ENCODE results near the gene FEZ2. TPM values are rescaled to one million over a fixed set of nuclear protein-coding genes. Genes with fewer than 3 reads are reported as not detected.
A peak's percentile ranks its signal among the peaks of the same experiment; 100 is the strongest.

The FEZ2 gene
- total RNA-seq, 1 donor from 2014 or later = 39.3 TPM

- intact Hi-C loops (cut with DNase I) = no loop called here
- Histone ChIP-seq H3K4me1 (peaks cover 9% of the 10 kb centered on the region), H3K27ac (peak overlapping the region; percentile 17), H3K27me3 (no peaks in the 10 kb centered on the region), H3K9me3 (no peaks in the 10 kb centered on the region), H3K4me3 (no peak overlapping the region), H3K36me3 (peaks cover 0 to 5% of the 10 kb centered on the region in 2 donors)
- no peak for TF ChIP-seq POLR2A (IDR thresholded peaks at IDR 0.05)
- TF ChIP-seq POLR2AphosphoS5 (IDR thresholded peaks at IDR 0.05; ENCODE audit: insufficient read depth in 1 of 2, low read depth in 1 of 2) = no peak
- TF ChIP-seq CTCF (IDR thresholded peaks at IDR 0.05) = no peak
- DNase-seq (ENCODE audit: extremely low spot score in 2 of 2) = no peak
Observed at GRCh38 chr2:36562240-36562639, 35.7 kb downstream of the FEZ2 start.

GRCh38 chr2:36561237-36561944 is 36.6 kb downstream of the FEZ2 start:
- DNase-seq (ENCODE audit: extremely low spot score in 2 of 2) = no peak
- Histone ChIP-seq H3K36me3 (peaks cover 0 to 5% of the 10 kb centered on the region in 2 donors), H3K4me1 (peaks cover 9% of the 10 kb centered on the region), H3K27me3 (no peaks in the 10 kb centered on the region), H3K27ac (no peak overlapping the region), H3K4me3 (no peak overlapping the region), H3K9me3 (no peaks in the 10 kb centered on the region)
- intact Hi-C loops (cut with DNase I) = no loop called here
- no peak for TF ChIP-seq POLR2A (IDR thresholded peaks at IDR 0.05)
- peak in 1 of 2 donors; percentile 84 for TF ChIP-seq POLR2AphosphoS5 (IDR thresholded peaks at IDR 0.05; ENCODE audit: insufficient read depth in 1 of 2, low read depth in 1 of 2)

GRCh38 chr2:36560726-36561125 is 37.2 kb downstream of the FEZ2 start:
- no peak overlapping the region for H3K27ac ChIP-seq

DNA sequence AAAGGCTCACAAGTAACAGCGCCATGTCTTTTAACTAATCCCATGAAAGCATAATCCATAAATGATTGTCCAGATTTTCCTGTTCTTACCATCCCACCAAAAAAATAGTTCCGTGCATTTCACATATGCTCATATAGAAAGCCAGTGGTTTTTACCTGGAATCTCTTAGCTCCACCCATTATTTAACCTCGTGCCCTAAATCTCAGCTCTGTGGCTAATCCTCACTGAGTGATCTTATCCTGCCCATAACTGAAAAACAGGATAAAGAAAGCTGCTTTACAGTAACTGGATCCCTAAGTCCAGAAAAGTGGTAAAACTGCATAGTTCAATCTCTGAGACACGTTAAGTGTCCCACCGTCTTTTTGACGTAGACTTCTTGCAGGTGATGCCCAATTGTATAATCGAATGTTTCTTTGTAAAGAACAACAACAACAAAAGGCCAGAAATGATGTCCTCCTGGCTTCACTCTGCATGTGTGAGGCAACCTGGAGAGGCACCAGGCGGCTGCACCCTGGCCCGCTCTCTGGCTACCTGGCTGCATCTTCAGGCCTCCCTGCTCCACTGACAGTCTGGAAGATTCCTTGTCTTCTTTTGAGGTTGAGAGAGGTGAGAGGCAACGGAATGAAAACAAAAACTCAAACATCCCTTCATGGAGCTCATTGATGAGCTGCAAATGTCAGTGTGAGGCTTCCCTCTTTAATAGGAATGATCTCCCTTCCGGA is 38.6 kb downstream of the FEZ2 start:
- Histone ChIP-seq H3K4me1 (peaks cover 9% of the 10 kb centered on the region), H3K4me3 (no peak overlapping the region), H3K27ac (no peak overlapping the region), H3K9me3 (no peaks in the 10 kb centered on the region), H3K36me3 (peaks cover 0 to 14% of the 10 kb centered on the region in 2 donors), H3K27me3 (no peaks in the 10 kb centered on the region)
- no peak for DNase-seq (ENCODE audit: extremely low spot score in 2 of 2)
- no peak for TF ChIP-seq POLR2AphosphoS5 (IDR thresholded peaks at IDR 0.05; ENCODE audit: insufficient read depth in 1 of 2, low read depth in 1 of 2)
- no peak for TF ChIP-seq POLR2A (IDR thresholded peaks at IDR 0.05)
- TF ChIP-seq CTCF (IDR thresholded peaks at IDR 0.05) = no peak
- intact Hi-C loops (cut with DNase I) = no loop called here

More at GRCh38 chr2:36560726-36561125, 37.2 kb downstream of the FEZ2 start:
- no peaks in the 10 kb centered on the region for H3K27me3 ChIP-seq
- H3K9me3 ChIP-seq = no peaks in the 10 kb centered on the region
- peaks cover 9% of the 10 kb centered on the region for H3K4me1 ChIP-seq
- H3K4me3 ChIP-seq = no peak overlapping the region
- no peak for TF ChIP-seq POLR2A (IDR thresholded peaks at IDR 0.05)
- no peak for TF ChIP-seq CTCF (IDR thresholded peaks at IDR 0.05)
- TF ChIP-seq POLR2AphosphoS5 (IDR thresholded peaks at IDR 0.05; ENCODE audit: insufficient read depth in 1 of 2, low read depth in 1 of 2) = no peak
- intact Hi-C loops (cut with DNase I) = no loop called here
- no peak for DNase-seq (ENCODE audit: extremely low spot score in 2 of 2)
- peaks cover 0 to 5% of the 10 kb centered on the region in 2 donors for H3K36me3 ChIP-seq

DNA sequence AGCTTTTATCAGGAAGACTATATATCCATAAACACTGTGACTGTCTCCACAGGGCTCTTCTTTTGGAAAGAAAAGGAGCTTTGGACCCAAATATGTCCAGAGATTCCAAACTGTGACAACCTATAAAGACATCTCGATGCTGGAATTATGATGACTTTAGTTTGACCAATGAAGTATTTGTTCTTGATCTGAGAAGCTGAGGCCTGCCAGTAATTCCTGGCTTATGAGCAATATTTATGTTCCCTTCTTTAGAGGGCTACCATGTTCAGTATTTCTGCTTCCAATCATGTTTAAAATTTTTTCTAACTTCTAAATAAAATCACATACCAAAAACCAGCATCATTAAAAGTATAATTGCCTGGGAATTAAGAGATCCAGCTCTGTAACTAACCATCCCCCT is 41.1 kb downstream of the FEZ2 start:
- H3K27me3 ChIP-seq = no peaks in the 10 kb centered on the region
- TF ChIP-seq POLR2AphosphoS5 (IDR thresholded peaks at IDR 0.05; ENCODE audit: insufficient read depth in 1 of 2, low read depth in 1 of 2) (no peak), POLR2A (IDR thresholded peaks at IDR 0.05) (no peak), CTCF (IDR thresholded peaks at IDR 0.05) (no peak)
- no peak for DNase-seq (ENCODE audit: extremely low spot score in 2 of 2)
- peaks cover 8% of the 10 kb centered on the region for H3K4me1 ChIP-seq
- no peak overlapping the region for H3K27ac ChIP-seq
- peaks cover 0 to 20% of the 10 kb centered on the region in 2 donors for H3K36me3 ChIP-seq
- no peak overlapping the region for H3K4me3 ChIP-seq
- intact Hi-C loops (cut with DNase I) = no loop called here
- no peaks in the 10 kb centered on the region for H3K9me3 ChIP-seq

All from vagina (tissue), 2 donors.